NCI-H1930 (cell line): ENCODE measurements around the gene GGT6.

Source experiments
- DNase-seq, 2 experiments: peaks; one replicate each; lab custom pipeline; 2025; lab: John Stamatoyannopoulos, UW

Gene GGT6

DNA sequence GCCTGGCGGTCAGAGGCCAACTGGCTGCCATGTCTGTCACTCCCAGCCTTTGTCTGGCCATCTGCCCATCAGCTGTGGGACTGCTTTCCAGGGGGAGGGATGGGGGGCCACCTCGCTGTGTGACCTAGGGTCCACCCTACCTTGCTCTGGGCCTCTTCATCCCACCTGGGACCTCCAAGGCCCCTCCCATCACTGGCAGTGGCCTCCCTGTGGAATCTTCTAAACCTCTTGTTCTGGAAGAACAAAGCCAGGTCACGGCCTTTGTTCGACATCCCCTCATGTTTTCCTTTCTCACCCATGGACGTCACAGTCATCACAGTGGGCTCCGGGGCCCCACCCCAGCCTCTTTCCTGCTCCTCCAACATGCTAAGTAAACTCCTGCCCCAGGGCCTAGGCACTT is 37.7 kb downstream of the GGT6 start:
- DNase-seq, result no peak

DNA sequence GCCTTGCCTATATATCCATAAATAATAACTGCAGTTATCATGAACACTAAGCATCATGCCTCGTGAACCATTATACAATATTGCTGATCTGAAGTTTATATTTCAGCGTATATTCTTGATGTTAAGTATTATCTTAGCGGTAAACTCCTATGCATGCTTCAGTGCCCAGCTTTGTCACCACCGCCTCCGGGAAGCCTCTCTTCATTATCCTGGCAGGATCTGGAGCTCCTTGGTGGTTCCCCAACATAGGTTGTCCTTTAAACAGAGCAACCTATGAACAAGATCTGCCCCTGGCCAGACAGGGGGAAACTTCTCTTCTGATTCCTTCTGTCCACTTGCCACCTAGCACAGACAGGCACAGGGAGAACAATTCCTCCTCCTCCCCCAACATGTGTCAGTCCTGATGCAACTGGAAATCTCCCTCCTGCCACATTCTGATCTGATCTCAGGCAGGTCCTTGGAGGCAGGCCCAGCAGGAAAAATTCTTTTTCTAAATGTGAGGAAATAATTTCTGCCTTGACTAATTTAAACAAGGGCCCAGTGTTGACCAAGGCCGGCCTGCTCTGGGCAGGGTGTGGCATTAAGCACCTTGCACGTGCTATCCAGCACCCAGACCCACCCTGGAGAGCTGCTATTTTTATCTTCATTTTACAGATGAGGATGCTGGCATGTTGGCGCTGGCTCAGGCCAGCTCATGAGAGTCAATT is 39.3 kb downstream of the GGT6 start:
- no peak for DNase-seq

DNA sequence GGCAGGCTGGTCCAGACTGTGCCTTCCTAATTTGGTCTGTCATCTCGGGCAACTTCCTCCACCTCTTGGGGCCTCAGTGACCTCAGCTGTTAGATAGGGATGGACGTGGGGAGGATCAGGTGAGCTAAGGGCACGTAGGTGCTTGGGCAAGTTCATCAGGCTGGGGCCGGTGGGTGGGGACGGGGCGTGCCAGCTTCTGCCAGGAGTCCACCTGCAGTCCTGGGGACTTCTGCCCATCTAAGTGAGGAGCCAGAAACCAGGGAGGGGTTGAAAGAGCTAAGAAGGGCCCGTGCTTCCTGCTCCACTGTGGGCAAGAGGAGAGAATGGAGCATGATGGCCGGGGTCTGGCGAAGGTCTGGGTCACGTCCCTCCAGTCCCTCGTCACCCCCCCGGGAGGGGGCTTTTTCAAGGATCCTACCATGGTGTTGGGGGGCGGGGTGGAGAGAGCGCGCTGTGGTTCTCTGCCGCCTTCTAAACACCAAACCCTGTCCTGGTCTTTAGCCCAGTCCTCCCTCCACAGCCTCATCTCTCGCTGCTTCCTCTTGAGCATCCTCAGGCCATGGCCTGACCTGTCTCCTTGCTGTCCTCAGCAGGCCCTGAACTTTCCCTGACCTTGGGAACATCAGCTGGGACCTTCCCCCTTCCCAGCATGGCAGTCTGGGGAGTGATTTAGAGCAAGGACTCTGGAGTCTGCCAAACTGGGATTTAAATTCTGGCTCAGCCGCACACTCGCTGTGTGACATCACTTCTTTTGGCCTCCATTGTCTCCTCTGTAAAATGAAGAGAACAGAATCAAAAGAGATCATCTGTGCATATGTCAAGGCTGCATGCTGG is 40.1 kb downstream of the GGT6 start:
- DNase-seq, result no peak

DNA sequence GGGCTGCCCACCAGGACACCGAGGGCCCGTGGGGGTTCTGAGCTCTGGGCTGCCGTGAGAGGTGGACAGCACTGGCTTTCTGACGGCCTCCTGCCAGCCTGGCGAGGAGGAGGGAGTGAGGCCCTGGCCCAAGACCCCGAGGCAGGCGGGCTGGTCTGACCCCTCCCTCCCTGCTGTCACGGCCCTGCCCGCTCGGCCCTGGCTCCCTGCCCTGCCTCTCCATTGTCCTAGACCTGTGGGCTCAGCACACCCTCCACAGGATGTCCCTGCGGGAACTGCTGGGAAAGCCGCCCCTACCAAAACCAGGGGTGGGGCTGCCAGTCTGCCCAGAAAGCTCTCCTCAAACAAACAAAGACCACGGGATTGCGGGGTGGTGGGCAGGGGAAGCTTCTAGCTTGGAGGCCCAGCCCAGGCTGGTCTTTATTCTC is 41.0 kb downstream of the GGT6 start:
- DNase-seq, result no peak

DNA sequence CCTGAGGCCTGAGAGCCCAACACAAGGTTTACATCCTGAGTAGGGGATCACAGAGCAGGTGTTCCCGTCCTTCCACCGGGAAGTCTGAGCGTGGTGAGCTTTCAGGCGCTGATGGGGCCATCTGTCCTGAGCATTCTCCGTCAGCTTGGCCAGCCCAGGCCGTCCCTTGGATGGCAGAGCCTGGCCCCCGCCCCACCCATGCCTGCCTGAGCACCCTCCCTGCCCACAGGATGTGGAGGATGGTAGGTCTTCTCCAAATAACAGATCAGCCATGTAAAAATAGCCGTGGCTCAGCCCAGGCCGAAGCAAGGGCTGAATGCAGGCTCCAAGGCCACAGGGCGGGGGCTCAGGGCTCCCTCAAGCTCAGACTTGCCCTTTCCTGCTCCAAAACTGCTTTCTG is 41.5 kb downstream of the GGT6 start:
- no peak for DNase-seq

DNA sequence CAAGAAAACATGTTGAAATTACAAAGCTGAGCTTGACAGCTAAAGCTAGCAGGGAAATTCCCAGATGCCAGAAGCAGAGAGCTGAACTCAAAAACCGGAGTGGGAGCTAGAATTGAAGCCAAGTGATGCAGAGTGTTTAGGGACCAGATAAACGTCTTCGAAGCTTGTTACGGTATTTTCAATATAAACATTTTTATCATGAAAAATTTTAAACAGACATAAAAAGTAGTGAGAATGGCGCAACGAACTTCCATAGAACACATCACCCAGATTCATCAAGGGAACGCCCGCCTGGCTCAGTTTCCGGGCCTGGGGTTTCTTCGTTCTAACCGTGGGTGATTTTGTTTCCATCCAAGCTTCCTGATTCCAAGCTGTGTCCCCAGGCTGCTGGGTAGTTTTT is 43.6 kb downstream of the GGT6 start:
- no peak for DNase-seq

DNA sequence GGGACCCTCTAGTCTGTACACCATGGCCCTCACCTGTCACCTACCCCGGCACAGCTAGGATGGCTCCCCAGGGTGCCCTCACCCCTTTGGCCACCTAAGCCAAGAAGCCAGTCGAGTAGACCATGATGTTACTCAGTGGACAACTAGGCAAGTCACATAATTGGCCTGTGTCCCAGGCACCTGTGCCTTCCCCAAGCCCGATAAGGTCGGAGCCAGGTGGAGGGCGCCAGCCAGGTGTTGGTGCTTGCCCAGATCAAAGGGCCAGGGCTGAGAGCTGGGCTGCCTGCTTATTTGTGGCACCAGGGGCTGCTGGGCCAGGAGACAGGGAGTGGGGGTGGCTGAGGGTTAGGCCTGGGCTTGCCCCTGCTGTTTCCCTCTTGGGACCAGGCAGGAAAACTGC is 44.9 kb downstream of the GGT6 start:
- no peak for DNase-seq

DNA sequence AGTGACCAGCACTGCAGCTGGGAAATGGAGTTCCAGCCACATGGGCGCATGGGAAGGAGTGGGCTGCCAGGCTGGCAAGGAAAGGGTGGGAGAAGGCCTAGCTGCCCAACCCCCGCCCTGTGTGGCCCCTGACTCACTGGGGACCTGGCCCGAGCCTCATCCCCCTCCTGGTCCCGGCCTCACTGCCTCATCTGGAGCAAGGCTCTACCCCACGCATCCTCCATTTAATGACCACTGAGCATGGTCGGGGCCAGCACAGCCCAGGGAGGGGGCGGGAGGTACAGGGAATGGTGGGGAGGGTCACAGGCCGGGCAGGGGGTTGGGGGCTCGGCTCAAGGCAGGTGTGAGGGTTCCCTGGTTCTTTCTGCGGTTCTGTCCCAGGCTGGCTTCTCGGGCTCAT is 45.6 kb downstream of the GGT6 start:
- no peak for DNase-seq

DNA sequence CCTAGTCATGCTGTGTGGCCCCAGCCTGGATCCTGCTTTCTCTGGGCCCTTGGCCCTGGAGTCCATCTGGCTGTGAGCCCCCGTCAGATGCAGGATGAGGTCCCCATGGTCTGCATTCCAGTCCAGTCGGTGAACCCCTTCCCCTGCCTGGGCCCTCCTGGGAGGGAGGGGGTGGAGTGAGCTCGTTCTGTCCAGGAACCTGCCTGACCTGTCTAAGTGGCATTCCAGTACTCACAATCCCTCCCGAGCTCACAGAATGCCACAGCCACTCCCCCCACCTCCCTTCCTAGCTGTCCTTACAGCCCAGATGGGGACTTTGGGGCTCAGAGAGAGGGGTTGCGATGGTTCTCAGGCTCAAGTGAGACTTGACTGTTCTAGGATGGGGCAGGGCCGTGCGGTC is 46.2 kb downstream of the GGT6 start:
- no peak for DNase-seq

DNA sequence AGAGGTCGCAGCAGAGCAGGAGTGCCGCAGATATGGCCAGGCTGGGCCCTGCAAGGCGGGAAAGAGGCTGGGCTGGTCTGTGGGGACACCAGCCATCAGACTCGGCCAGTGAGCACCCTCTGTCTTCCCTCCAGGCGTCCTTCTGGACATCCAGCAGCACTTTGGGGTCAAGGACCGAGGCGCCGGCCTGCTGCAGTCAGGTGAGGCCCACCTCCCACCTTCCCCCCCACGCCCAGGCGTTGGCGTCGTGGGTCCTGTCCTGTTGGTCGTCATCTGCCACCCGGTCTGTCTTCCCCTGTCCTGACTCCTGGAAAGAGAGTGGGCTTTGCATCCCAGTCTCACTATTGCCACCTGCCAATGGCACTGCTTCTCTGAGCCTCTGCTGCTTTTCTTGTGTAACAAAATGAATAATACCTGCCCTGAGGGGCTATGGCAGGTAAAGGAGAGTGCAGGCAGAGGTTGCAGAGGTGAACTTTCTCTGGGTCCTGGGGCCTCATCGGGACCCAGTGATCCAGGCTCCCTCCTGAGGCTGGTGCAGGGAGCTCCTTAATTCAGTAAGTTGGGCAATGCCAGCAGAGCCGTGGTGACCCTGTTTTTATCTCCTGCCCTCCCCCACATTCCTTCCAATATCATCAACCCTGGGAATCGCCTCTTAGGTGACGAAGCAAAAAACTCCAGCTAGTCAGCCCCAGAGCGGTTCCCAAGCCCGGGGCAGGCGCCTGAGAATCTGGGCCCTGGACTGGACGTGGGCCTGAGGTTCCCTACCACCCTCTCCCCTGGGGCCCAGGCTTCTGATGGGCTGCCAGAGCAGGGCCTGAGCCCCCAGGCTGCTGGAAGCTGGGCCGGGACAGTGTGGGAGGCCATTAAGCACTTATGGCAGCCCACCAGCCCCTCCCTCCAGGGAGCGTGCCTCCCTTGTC is 47.0 kb downstream of the GGT6 start:
- no peak for DNase-seq

DNA sequence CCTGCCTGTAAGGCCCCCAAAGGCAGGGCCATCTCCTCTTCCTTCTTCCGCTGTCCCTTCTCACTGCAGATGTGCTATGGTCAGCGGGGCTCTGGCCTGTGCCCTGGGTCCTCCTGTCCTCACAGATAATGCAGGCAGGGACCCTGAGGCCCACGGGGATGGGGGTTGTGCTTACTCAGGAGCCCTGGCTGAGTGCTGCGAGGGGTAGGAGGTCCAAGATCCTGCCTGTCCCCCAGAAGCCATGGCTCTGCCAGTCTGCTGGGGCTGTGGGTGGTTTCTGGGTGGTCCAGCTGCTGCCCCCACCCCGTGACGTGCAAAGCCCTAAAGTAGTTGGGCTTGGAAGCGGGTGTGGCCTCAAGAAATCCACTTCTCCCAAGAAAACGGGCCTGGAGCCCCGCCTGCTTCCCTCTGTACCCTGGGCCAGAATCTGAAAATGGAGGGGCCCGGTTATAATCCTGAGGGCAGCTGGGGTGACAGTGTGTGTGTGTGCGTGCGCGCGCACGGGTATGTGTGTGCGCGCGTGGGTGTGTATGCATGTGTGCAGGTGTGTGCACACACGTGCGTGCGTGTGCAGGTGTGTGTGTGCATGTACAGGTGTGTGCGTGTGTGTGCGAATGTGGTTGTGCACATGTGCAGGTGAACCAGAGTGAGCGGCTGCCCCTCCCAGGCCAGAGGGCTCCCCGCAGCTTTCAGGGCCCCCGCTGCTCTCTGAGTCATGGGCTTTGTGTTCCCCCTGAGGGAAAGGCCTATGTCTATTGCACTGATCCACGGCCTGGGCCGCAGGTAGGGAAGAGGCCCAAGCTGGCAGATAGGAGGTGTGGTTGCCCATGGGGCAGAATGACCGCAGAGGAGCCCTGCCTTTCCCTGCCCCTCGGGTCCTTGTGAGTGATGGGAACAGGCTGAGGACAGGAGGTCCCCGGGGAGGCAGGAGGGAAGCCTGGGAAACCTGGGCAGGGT is 47.9 kb downstream of the GGT6 start:
- no peak for DNase-seq

DNA sequence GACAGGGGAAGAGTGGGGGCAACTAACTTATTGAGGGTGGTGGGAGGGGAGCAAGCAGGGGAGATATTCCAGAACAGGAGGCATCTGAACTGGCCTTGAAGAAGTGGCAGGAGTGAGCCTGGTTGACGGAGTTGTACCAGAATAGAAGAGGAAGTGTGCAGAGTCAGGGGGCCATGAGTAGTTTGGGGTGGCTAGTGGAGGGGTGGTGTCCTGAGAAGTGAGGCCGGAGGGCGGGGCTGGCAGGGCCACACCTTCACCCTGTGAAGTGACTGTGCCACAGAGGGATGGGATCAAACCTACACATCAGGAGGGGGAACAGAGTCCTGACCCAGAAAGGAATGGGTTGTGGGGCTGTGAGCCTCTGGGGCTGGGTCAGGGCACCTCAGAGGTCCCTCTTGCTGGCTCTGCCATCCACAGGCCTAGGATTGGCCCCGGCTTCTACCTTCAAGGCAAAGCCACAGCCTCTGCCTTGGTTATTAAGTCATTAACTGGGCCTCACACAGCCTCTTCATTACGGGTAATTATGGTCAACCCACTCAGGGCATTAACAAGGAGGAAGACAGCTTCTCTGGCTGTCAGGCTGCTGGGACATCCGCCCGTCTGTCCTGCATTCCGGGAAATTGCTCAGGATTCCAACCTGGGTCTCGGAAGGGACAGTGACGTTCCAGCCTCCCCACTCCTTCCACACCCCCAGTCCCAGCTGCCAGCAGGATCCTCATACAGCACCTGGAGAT is 49.0 kb downstream of the GGT6 start:
- no peak for DNase-seq

DNA sequence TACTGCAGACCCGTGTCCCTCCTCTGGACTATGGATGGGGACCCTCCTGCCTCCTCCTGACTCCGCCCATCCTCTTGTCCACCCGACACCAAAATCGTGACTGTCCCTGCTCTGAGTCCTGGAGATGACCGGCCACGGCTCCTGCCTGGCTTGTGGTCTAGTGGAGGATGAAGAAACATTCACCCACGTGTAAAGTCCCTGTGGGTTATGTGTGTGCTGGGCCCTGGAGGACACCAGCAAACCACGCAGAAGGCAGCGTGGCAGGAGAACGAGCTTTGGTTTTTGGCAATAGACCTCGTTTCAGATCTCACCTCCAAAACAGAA is 49.8 kb downstream of the GGT6 start:
- no peak for DNase-seq

DNA sequence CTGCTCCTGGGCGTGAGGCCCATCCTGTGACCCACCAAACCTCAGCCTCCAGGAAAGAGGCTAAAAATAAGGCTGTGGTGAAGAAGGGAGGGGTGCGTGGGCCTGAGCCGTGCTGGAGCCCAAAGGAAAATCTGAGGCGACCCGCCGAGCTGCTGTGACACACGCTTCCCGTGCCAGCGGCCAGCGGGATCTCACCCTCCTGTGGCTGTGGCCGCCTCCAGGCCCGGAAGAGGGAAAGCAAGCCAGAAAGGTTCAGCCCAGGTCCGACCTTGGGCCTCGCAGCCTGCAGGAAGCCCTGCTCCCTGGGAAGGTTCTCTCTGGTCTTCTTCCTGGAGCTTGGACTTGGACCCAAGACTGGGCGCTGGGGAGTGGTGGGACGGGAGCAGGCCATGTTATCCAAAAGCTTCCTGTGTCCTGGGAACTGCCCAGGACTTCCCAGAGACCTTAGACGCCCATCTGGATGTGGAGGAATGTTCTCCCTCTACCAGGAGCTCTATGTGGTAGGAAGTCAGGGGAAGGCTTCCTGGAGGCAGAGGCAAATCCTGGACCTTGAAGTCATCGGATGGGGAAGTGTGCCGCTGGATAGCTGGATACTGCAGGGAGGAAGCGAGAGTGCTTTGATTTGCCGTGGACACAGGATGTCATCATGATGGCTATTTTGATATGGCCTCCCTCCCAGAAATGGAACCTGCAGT is 50.3 kb downstream of the GGT6 start:
- DNase-seq, result no peak

DNA sequence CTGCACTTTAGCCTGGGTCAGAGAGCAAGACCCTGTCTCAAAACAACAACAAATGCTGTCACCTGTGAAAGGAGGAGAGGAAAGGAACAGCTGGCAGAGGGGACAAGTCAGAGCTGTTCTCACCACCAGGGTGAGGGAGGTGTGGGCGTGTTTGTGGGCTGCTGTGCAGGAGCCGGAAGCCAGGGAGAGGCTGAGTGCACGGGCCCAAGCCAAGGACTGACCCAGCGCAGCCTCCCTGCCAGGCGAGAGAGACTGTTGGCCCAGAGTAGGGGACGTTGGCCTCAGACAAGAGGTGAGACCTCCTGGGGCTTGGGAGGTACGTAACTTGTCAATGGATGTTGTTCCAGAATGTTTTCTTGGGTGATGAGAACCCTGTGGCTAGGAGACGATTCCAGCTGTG is 51.0 kb downstream of the GGT6 start:
- DNase-seq, result no peak

DNA sequence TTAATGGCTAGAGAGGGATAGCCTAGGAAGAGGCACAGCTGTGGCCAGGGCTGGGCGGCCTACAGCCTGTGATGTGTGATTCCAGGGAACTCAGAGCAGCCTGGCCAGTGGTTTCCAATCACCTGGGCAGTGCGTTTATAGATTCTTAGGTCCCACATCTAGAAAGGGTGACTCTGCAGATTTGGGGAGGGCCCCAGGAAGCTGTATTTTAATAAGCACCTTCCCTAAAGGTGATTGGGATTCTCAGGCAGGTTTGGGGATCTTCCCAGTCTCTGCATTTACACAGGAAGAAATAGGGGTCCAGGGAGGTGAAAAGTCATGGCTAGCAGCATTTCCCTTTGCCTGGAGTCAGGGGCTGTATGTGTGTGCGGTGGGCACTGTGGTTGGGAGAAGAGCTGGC is 52.2 kb downstream of the GGT6 start:
- DNase-seq, result no peak

DNA sequence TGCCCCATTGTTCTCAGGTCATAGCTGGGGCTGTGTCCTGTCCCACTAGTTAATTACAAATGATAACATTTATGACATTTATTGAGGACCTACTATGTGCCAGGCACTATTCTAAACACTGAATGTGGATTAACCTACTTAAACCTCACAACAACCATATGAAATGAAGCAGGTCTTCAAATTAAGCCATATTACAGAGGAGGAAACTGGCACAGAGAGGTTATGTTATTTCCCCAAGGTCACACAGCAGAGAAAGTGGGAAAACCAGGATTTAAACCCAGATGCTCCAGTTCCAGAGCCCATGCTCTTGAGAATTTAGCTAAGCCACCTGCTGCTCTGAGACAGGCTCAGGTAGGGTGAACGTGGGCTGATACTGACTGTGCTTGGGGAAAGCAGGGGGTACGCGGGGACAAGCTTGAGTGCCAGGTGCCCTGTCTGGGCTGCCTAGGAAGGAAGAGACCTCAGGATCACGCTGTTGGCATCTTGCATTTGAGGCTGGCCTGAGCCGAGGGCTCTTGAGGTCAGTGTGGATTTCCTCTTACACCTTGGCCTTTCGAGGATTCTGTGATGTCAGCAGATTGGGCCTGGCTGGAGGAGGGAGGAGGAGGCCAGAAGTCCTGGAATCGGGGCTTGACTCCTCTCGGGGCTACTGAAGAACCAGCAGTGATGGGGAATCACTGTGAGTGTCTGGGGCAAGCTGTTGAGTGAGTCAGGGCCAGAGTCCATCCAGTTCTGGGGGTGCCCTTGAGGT is 52.8 kb downstream of the GGT6 start:
- DNase-seq, result no peak
